ENCODE measurements around the gene PEX12.

PEX12 gene

GRCh38 chr17:35584061-35584460, 5.7 kb upstream of the PEX12 start (continued):
- TF ChIP-seq SNAI2 (CRISPR knock-in tag; IDR thresholded peaks at IDR 0.05) = no peak
- TF ChIP-seq TSHZ2 (CRISPR knock-in tag; IDR thresholded peaks at IDR 0.05) = no peak
- TF ChIP-seq ISL1 (CRISPR knock-in tag; IDR thresholded peaks at IDR 0.05) = no peak
- no peak for TF ChIP-seq ZC3H10 (CRISPR knock-in tag; IDR thresholded peaks at IDR 0.05)
- no peak for TF ChIP-seq BACH2 (CRISPR knock-in tag; IDR thresholded peaks at IDR 0.05; ENCODE audit: borderline replicate concordance)

- TF ChIP-seq ZFP3 (CRISPR knock-in tag; IDR thresholded peaks at IDR 0.05) (no peak), CSRNP3 (CRISPR knock-in tag; IDR thresholded peaks at IDR 0.05) (0 out of 2 replicates have a peak, but pooled peaks have one; percentile 40)
- ATAC-seq = peak; percentile 10; the same call in 1 of the 3 replicates
These were observed 610 bp upstream of the PEX12 start for GRCh38 chr17:35578929-35579432.

GRCh38 chr17:35577830-35578196, 558 bp downstream of the PEX12 start:
- TF ChIP-seq OSR1 (CRISPR knock-in tag; IDR thresholded peaks at IDR 0.05) (no peak), SNAI2 (CRISPR knock-in tag; IDR thresholded peaks at IDR 0.05) (no peak), TSHZ2 (CRISPR knock-in tag; IDR thresholded peaks at IDR 0.05) (no peak), ARNTL (CRISPR knock-in tag; IDR thresholded peaks at IDR 0.05; ENCODE audit: borderline replicate concordance, low read depth) (no peak), ISL1 (CRISPR knock-in tag; IDR thresholded peaks at IDR 0.05) (no peak), CSDC2 (CRISPR knock-in tag; IDR thresholded peaks at IDR 0.05) (no peak)

GRCh38 chr17:35575759-35576158, 2.6 kb downstream of the PEX12 start:
- TF ChIP-seq TCF4 (CRISPR knock-in tag; IDR thresholded peaks at IDR 0.05; ENCODE audit: borderline replicate concordance) = no peak
- ATAC-seq = no peak

More at GRCh38 chr17:35577830-35578196, 558 bp downstream of the PEX12 start:
- peak; percentile 38 for ATAC-seq

- no peak for ATAC-seq
These were observed 9.0 kb downstream of the PEX12 start for GRCh38 chr17:35569405-35569804.

More at GRCh38 chr17:35569405-35569804, 9.0 kb downstream of the PEX12 start:
- TF ChIP-seq ISL1 (CRISPR knock-in tag; IDR thresholded peaks at IDR 0.05) (no peak), ZFP3 (CRISPR knock-in tag; IDR thresholded peaks at IDR 0.05) (no peak), RARB (CRISPR knock-in tag; IDR thresholded peaks at IDR 0.05) (no peak), GLIS3 (CRISPR knock-in tag; IDR thresholded peaks at IDR 0.05) (no peak), PPARA (CRISPR knock-in tag; IDR thresholded peaks at IDR 0.05; ENCODE audit: borderline replicate concordance) (no peak), ZNF8 (CRISPR knock-in tag; IDR thresholded peaks at IDR 0.05) (no peak), TCF4 (CRISPR knock-in tag; IDR thresholded peaks at IDR 0.05; ENCODE audit: borderline replicate concordance) (no peak), CREB5 (CRISPR knock-in tag; IDR thresholded peaks at IDR 0.05; ENCODE audit: low read depth) (no peak), ESRRG (CRISPR knock-in tag; IDR thresholded peaks at IDR 0.05) (no peak), POU6F1 (CRISPR knock-in tag; IDR thresholded peaks at IDR 0.05; ENCODE audit: borderline replicate concordance, low read depth) (no peak), SNAI2 (CRISPR knock-in tag; IDR thresholded peaks at IDR 0.05) (no peak), TSHZ2 (CRISPR knock-in tag; IDR thresholded peaks at IDR 0.05) (no peak)

Measured in SK-N-SH treated with all-trans-retinoic acid at 6 μM for 48 hours (cell line).